H1 (cell line): Measurements from ENCODE around the gene HADH. TPM values are rescaled to one million over a fixed set of nuclear protein-coding genes. Genes with fewer than 3 reads are reported as not detected.

Experiments
- ZNF274 ChIP-seq: IDR thresholded peaks from 2 replicates; pipeline ENCODE4 v1.7.0; 2012; ENCODE audit warnings: low read length, borderline replicate concordance; ENCODE audit errors: extremely low read depth
- polyA plus RNA-seq, 7 experiments: library from polyadenylated mRNA; depleted of rRNA in 3 of 7; stranded (reverse) in 5 of 7; unstranded in 2 of 7; fragments of >200 nt in 5 of 7; fragments of 200-250 nt in 2 of 7; gene quantifications; 1 replicate in 5 of 7; 2 replicates in 1 of 7; 4 replicates in 1 of 7; pipeline versions ENCODE4 v1.2.1 to v1.2.3, GENCODE V29; 2011 to 2013; ENCODE audit warnings: missing spikeins in 2 of 7, mixed read lengths in 2 of 7
- total RNA-seq: library from RNA; stranded (reverse); fragmentation: NEBNext Ultra II Directional; extraction: Animal tissue kit (Norgen Biotek cat#: 25700); gene quantifications from 2 replicates; pipeline ENCODE4 v1.2.1, GENCODE V29; 2021
- TF ChIP-seq, protein P1 (sequence below): fragments of 300-600 bp; sonication (generic); IDR thresholded peaks from 2 replicates; pipeline ENCODE4 v1.7.1; 2012; ENCODE audit warnings: low read length, moderate library complexity, mild to moderate bottlenecking, inconsistent platforms; ENCODE audit not compliant: insufficient replicate concordance

Gene HADH
- total and polyA plus RNA-seq, 2 of the 8 experiments (the other 6 are each of a cell fraction or from before 2014, with no cell fraction given): 47.5 to 54.4 TPM

DNA sequence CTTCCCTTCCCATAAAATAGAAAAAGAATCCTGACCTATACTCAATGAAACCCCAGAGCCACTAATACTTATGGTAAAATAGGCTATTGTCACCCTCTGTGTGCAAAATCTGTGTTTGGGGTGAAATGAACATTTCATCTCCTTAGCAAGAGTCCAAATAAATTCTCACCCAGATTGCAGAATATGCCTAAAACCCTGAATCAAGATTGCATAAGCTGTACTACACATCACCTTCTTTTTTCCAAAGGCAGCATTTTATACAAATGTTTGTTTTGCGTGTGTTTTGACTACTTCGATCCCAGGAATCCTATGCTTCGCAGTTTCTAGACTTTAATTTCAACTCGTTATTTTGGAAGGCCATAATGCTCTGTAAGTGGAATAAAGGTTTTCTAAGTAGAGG, 12.2 kb upstream of the HADH start (continued):
- TF ChIP-seq, protein P1, sequence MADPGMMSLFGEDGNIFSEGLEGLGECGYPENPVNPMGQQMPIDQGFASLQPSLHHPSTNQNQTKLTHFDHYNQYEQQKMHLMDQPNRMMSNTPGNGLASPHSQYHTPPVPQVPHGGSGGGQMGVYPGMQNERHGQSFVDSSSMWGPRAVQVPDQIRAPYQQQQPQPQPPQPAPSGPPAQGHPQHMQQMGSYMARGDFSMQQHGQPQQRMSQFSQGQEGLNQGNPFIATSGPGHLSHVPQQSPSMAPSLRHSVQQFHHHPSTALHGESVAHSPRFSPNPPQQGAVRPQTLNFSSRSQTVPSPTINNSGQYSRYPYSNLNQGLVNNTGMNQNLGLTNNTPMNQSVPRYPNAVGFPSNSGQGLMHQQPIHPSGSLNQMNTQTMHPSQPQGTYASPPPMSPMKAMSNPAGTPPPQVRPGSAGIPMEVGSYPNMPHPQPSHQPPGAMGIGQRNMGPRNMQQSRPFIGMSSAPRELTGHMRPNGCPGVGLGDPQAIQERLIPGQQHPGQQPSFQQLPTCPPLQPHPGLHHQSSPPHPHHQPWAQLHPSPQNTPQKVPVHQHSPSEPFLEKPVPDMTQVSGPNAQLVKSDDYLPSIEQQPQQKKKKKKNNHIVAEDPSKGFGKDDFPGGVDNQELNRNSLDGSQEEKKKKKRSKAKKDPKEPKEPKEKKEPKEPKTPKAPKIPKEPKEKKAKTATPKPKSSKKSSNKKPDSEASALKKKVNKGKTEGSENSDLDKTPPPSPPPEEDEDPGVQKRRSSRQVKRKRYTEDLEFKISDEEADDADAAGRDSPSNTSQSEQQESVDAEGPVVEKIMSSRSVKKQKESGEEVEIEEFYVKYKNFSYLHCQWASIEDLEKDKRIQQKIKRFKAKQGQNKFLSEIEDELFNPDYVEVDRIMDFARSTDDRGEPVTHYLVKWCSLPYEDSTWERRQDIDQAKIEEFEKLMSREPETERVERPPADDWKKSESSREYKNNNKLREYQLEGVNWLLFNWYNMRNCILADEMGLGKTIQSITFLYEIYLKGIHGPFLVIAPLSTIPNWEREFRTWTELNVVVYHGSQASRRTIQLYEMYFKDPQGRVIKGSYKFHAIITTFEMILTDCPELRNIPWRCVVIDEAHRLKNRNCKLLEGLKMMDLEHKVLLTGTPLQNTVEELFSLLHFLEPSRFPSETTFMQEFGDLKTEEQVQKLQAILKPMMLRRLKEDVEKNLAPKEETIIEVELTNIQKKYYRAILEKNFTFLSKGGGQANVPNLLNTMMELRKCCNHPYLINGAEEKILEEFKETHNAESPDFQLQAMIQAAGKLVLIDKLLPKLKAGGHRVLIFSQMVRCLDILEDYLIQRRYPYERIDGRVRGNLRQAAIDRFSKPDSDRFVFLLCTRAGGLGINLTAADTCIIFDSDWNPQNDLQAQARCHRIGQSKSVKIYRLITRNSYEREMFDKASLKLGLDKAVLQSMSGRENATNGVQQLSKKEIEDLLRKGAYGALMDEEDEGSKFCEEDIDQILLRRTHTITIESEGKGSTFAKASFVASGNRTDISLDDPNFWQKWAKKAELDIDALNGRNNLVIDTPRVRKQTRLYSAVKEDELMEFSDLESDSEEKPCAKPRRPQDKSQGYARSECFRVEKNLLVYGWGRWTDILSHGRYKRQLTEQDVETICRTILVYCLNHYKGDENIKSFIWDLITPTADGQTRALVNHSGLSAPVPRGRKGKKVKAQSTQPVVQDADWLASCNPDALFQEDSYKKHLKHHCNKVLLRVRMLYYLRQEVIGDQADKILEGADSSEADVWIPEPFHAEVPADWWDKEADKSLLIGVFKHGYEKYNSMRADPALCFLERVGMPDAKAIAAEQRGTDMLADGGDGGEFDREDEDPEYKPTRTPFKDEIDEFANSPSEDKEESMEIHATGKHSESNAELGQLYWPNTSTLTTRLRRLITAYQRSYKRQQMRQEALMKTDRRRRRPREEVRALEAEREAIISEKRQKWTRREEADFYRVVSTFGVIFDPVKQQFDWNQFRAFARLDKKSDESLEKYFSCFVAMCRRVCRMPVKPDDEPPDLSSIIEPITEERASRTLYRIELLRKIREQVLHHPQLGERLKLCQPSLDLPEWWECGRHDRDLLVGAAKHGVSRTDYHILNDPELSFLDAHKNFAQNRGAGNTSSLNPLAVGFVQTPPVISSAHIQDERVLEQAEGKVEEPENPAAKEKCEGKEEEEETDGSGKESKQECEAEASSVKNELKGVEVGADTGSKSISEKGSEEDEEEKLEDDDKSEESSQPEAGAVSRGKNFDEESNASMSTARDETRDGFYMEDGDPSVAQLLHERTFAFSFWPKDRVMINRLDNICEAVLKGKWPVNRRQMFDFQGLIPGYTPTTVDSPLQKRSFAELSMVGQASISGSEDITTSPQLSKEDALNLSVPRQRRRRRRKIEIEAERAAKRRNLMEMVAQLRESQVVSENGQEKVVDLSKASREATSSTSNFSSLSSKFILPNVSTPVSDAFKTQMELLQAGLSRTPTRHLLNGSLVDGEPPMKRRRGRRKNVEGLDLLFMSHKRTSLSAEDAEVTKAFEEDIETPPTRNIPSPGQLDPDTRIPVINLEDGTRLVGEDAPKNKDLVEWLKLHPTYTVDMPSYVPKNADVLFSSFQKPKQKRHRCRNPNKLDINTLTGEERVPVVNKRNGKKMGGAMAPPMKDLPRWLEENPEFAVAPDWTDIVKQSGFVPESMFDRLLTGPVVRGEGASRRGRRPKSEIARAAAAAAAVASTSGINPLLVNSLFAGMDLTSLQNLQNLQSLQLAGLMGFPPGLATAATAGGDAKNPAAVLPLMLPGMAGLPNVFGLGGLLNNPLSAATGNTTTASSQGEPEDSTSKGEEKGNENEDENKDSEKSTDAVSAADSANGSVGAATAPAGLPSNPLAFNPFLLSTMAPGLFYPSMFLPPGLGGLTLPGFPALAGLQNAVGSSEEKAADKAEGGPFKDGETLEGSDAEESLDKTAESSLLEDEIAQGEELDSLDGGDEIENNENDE: no peak
- no peak for TF ChIP-seq ZNF274
